Activated effector memory CD4-positive, alpha-beta T cell treated with anti-CD3 and anti-CD28 coated beads, Interleukin-2, amount 50 U/mL, for 16 hours (primary cell): ENCODE data around the gene BRME1.

Experiments
- DNase-seq: peaks from one replicate; pipeline ENCODE4 v3.0.0-alpha.2; 2020

Gene BRME1

GRCh38 chr19:13844130-13844631 is 61.7 kb downstream of the BRME1 start:
- DNase-seq, result peak; percentile 70

- no peak for DNase-seq
These were observed 62.6 kb downstream of the BRME1 start for GRCh38 chr19:13843104-13843921.

GRCh38 chr19:13842291-13843103 is 63.4 kb downstream of the BRME1 start:
- DNase-seq, result peak; percentile 91

GRCh38 chr19:13841962-13842290 is 64.0 kb downstream of the BRME1 start:
- DNase-seq, result no peak

GRCh38 chr19:13841086-13841961 is 64.6 kb downstream of the BRME1 start:
- peak; percentile 81 for DNase-seq

- peak; percentile 85 for DNase-seq
These were observed 65.4 kb downstream of the BRME1 start for GRCh38 chr19:13840305-13841085.

GRCh38 chr19:13839938-13840304 is 66.0 kb downstream of the BRME1 start:
- no peak for DNase-seq

GRCh38 chr19:13839130-13839937 is 66.6 kb downstream of the BRME1 start:
- peak; percentile 94 for DNase-seq

GRCh38 chr19:13838435-13839129 is 67.3 kb downstream of the BRME1 start:
- peak; percentile 68 for DNase-seq

GRCh38 chr19:13835791-13836723 is 69.9 kb downstream of the BRME1 start:
- DNase-seq, result peak; percentile 68

- DNase-seq, result no peak
These were observed 71.5 kb downstream of the BRME1 start for GRCh38 chr19:13834244-13835069.

GRCh38 chr19:13833330-13834243 is 72.3 kb downstream of the BRME1 start:
- peak; percentile 97 for DNase-seq
